ENCODE measurements around the gene REN.

GRCh38 chr1:204206121-204206520, 40.0 kb upstream of the REN start:
- TF ChIP-seq POLR2A (IDR thresholded peaks at IDR 0.05) (no peak), CTCF (IDR thresholded peaks at IDR 0.05) (no peak)
